ENCODE results near the gene TLR2.
A peak's percentile ranks its signal among the peaks of the same experiment; 100 is the strongest.

Gene TLR2

DNA sequence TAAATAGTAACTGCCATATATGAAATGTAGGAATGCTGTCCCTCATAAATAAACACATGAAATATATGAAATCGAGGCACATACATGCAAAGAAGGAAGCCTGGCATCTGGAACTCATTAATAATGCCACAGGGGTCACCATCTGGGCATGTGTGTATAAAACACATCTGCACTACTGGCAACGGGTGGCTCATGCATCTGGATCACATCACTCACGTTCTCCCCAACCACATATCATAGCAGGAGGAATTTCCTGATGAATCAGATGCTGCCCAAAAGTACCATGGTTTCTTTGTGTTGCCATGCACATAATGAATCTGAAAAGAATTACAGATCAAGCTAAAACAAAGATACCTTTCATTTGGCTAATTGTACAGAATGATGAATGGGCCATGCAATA lies 47.2 kb downstream of the TLR2 start:
- peak; percentile 72 for DNase-seq (ENCODE audit: low read depth)

DNA sequence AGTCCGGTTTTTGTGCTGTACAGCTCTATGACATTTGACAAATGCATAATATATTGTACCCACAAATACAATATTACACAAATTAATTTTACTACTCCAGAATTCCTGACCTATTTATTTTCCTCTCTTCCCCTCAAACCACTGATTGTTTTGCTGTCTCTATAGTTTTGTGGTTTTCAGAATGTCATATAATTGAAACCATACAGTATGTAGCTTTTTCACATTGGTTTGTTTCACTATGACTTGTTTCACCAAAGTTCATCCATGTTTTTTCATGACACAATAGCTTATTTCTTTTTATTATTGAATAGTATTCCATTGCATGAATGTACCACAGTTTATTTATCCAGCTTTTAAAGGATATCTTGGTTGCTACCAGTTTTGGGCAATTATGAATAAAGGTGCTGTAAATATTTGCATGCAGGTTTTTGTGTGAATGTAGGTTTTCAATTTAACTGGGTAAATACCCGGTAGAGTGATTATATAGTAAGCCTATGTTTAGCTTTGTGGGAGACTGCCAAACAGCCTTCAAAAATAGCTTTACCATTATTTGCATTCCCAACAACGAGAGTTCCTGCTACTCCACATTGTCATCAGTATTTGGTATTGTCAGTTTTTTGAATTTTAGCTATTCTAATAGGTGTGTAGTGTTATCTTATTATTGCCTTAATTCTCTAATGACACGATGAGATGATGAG lies 49.8 kb downstream of the TLR2 start:
- DNase-seq (ENCODE audit: low read depth), result no peak

DNA sequence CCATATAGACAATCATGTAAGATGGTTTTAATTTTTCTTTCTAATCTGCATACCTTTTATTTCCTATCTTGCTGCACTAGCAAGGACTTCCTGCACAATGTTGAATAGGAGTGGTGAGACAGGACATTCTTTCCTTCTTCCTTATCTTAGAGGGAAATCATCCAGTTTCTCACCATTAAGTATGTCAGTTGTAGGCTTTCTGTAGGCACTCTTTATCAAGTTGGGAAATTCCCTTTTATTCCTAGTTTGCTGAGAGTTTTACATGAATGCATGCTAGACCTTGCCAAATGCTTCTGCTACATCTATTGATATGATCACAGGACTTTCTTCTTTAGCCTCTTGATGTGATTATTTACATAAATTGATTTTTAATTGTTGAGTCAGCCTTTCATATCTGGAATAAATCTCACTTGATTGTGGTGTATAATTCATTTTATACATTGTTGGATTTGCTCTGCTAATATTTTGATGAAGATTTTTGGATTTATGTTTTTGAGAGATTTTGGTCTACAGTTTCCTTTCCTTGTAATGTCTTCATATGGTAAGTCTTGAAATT lies 51.9 kb downstream of the TLR2 start:
- DNase-seq (ENCODE audit: low read depth), result no peak

DNA sequence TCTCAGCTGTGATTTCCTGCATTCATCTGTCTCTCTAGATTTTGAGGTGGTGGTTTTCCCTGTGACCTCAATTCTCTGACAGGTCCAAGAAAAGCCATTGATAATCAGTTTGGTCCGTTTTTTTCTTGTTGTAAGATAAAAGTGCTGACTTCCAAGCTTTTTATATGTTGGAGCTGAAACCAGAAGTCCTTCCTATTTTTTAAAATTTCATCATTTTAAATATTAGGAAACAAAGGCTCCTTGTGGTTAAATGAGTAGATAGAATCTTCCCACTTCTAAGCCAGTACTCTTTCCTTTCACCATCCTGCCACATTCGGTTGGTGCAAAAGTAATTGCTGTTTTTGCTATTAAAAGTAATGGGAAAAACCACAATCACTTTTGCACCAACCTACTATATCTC lies 57.5 kb downstream of the TLR2 start:
- no peak for DNase-seq (ENCODE audit: low read depth)

DNA sequence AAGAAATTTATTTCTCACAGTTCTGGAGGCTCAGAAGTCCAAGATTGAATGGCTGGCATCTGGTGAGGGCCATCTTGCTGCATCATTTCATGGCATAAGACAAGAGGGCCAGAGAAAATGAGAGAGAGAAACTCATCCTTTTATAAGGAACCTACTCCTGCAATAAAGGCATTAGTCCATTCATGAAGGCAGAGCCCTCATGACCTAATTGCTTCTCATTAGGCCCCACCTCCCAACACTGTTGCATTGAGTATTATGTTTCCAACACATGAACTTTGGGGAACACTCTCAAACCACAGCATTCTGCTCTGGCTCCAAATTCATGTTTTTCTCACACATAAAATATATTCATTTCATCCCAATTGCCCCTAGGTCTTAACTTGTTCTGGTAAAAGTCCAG lies 61.6 kb downstream of the TLR2 start:
- no peak for DNase-seq (ENCODE audit: low read depth)

DNA sequence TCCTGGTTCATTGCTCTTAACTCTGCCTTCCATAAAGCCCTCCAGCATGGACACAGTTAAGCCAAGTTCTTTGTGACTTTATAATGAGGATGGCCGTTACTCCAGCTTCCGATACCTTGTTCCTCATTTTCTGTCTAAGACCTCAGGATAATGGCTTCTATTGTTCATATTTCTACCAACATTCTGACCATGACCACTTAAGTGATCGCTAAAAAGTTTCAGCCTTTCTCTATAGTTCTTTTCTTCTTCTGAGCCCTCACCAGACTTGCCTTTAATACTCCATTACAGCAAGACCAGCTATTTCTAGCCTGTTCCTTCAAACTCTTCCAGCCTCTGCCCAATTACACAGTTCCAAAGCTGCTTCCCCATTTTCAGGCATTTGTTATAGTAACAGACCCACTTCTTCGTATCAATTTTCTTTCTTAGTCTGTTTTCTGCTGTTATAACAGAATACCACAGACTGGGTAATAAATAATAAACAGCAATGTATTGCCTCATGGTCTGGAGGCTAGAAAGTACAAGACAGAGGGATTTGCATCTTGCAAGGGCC lies 63.4 kb downstream of the TLR2 start:
- no peak for DNase-seq (ENCODE audit: low read depth)

DNA sequence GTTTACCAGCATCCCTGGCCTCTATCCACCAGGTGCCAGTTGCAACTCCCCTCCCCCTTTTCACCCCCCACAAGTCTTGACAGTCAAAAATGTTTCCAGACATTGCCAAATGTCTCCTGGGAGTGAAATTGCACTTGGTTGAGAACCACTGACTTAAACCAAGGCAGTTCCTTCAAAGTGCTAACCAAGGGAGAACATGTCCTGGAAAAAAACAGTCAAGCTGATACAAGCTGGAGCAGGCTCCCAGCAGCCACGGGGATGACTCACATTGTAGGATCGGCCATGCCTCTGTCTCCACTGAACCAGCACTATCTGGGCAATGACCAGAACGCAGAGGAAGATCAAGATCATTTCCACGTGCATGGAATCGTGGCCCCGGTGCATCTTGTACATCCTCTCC lies 64.3 kb downstream of the TLR2 start:
- DNase-seq (ENCODE audit: low read depth), result peak; percentile 74

DNA sequence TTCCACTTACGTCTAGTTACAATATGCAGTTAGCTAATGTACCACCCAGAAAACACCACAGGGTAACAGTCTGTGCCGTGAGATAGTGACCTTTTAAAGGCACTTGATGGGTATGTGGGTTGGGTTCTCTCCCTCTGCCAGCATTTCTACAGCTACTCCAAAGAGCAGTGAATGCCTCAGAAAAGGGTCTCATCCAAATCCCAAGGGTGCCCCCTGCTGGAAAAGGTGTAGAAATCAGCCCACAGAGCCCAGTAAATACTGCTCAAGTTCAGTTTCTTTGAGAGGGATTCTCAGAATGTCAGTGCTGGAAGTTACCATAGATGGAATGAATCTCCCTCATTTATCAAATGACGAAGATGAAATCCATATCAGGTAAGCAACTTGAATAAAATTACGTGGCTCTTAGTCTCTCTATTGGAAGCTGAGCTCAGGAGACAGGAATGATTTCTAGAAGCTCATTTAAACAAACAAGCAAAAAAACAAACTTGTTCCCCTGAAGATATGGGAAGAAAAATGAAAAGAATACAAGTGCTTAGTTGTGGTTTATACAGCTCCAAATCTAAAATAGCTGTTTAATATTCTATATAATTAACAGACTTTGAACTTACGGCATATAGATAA lies 66.2 kb downstream of the TLR2 start:
- peak; percentile 65 for DNase-seq (ENCODE audit: low read depth)

DNA sequence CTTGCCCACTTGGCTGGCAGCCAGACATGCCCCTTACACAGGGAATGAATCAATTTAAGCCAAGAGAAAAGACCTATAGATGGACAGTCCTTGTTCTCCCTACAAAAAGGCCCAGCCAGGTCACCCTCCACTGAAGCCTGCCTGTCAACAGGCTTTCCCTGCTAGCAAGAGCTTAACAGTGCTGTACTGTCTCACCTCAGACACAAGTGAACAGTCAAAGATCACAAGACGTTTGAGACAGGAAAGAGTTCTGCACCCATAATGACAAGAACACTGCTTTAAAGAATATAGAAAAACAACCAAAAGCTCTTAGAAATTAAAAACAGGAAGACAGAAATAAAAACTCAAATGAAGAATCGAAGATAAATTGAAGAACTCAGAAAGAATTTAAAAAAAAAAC lies 71.1 kb downstream of the TLR2 start:
- DNase-seq (ENCODE audit: low read depth), result no peak
